ENCODE results near the gene DAPK3.
"Not testable (repeated sequence)": the region's sequence is repeated elsewhere in the genome, so short reads cannot be mapped to it uniquely, and the experiment has no call there.

Gene DAPK3

DNA sequence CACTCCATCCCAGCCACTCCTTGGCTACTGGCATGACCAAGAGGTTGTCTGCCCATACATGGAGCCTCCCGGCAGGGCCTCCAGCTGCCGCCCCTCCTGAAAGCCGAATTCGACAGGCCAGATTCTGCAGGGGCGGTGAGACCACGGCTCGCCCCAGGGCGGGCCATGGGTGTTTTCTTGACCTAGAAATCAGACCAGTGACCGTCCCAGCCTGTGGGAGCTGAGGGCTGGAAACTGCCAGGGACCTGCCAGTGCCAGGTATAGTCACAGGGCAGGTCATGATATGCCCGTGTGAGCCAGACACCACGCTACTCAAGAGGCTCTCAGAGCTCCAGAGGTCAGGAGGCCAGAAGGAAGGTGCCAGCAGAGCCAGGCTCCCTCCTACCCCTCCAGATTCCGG is 16.8 kb downstream of the DAPK3 start:
- no peak for DNase-seq (ENCODE audit: low spot score)

DNA sequence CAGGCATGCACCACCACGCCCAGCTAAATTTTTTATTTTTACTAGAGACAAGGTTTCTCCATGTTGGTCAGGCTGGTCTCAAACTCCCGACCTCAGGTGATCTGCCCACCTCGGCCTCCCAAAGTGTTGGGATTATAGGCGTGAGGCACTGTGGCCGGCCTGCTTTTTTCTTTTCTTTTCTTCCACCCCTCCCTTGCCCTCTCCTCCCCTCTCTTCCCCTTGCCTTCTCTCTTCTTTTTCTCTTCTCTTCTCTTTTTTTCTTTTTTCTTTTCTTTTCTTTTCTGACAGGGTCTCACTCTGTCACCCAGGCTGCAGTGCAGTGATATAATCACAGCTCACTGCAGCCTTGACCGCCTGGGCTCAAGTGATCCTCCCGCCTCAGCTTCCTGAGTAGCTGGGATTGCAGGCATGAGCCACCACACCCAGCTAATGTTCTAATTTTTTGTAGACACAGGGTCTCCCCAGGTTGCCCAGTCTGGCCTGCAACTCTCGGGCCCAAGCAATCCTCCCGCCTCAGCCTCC is 18.1 kb downstream of the DAPK3 start:
- not testable (repeated sequence) for DNase-seq (ENCODE audit: low spot score)

DNA sequence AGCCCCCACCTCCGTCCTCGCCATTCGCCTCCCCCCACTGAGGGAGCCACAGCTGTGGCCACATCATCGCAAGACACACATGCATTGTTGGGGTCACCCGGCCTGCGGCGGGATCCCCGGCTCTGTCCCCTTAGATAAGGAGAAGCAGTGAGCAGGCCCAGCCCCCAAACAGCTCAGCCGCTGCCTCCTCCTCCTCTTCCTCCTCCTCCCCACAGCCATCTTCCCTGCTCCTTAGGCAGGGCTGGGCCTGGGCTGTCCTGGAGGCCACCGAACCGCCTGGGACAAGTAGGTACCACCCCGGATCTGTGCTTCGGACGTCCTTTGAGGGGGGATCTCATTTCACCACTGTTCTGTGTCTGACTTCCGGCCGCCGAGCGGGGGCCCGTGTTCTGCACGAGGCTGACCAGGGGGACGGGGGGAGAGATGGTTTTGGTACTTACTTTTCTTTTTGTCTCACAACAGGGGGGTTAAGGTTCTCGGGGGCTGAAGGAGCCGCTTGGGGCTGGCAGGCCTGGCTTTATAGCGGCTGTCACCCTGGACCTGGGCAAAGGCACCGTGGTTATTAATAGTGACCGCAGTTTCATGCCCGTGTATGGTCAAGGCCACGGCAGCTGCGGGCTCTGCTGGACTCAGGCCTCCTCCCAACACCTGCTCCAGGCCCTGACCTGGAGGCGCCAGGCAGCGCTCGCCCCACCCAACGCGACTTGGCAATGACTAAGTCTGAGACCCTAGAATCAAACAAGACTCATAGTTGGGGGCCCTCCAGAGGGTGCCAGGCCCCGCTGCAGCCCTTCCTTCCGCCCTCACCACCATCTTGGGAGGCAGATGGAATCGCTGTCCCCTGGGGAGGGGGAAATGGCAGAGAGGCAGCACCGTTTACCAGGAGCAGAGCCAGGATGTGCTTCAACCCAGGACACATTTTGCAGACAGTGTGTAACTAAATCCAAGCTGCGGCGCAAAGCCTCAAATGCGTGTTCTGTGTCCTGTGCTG is 19.7 kb downstream of the DAPK3 start:
- peak; percentile 79 for DNase-seq (ENCODE audit: low spot score)

DNA sequence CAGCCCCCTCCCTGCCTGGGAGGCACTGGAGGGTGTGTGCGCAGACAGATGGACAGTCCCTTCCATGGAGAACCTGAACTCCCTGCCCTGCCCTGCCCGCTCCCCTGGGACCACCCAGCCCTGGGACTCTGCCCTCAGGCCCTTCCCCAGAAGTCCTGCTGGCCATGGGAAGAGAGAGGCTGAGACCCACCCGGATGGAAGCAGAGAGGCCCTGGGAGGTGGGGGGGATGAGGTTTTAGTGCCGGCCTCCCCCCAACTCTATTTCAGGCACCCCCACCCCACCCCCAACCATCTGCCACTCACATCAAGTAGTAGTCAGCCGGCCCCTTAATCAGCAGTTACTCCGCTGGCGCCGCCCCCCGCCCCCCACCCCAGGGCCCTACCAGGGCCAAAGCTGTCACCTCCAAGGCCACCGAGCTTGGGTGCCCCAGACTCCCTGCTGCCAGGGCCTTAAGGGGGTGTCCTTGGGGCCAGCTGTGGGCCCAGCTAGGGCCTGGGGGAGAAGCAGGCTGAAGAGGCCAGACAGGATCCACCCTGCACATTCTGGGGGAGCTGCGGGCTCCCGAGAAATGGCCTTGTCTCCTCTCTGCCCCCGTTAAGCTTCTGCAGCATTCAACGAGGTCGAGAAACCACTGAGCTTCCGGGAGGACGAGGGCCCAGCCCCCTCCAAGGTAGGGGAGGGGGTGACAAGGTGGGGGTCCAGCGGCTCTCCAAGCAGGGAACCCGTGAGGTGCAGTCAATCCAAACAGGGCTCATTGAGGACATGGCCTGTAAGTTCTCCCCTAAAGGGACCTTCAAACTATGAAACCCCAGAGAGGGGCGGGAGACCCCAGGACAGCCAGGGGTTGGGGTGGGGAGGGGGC is 20.7 kb downstream of the DAPK3 start:
- DNase-seq (ENCODE audit: low spot score) = no peak

DNA sequence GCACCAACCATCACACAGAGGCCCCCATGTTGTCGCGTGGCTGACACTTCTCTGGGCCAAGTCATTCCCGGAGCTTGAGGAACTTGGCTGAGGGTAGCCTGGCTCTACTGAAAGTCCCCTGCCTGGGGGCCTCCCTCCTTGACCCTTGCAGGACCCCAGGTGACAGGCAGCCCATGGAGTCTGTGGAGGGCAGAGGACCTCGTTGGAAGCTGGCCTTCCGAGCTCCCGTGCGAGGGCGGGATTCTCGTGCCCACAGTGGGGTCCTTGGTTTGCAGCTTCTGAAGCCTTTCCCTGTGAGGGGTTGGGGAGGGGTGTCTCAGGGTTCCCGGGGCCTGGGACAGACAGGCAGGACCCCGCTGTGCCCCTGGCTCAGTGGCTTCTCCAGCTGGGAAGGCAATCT is 21.6 kb downstream of the DAPK3 start:
- DNase-seq (ENCODE audit: low spot score) = no peak

DNA sequence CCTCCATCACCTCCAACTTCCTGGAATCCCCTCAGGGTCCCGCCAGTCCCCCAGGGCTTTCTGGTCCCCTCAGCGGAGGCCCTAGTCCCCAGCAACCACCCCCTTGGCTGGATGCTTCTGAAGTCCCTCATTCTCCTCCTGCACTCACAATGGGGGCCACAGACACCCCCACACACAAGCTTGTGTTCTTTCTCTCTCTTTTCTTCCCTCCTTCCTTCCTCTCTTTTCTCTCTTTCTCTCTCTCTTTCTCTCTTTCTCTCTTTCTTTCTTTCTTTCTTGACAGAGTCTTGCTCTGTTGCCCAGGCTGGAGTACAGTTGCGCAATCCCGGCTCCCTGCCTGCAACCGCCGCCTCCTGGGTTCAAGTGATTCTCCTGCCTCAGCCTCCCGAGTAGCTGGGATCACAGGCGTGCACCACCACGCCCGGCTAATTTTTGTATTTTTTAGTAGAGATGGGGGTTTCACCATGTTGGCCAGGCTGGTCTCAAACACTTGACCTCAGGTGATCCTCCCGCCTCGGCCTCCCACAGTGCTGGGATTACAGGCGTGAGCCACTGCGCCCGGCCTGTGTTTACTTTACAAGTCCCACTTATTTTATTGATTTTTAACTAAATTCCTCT is 23.5 kb downstream of the DAPK3 start:
- DNase-seq (ENCODE audit: low spot score) = not testable (repeated sequence)

DNA sequence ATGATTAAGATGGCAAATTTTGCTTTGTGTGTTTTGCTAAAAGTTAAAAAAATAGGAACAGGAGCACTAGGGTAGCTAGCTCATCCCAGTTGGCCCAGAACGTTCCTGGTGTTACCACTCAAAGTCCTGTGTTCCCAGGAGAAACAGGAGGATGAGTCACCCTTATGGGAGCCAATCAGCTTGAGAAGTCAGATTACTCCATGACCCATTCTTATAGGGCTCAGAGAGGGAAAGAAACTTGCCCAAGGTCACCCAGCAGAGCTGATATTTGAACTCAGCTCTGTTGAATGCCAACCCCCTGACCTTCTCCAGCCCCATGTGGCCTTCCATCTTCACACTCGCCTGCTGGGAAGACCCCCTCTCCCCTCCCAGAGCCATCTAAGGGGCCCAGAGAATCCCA is 25.1 kb downstream of the DAPK3 start:
- no peak for DNase-seq (ENCODE audit: low spot score)

DNA sequence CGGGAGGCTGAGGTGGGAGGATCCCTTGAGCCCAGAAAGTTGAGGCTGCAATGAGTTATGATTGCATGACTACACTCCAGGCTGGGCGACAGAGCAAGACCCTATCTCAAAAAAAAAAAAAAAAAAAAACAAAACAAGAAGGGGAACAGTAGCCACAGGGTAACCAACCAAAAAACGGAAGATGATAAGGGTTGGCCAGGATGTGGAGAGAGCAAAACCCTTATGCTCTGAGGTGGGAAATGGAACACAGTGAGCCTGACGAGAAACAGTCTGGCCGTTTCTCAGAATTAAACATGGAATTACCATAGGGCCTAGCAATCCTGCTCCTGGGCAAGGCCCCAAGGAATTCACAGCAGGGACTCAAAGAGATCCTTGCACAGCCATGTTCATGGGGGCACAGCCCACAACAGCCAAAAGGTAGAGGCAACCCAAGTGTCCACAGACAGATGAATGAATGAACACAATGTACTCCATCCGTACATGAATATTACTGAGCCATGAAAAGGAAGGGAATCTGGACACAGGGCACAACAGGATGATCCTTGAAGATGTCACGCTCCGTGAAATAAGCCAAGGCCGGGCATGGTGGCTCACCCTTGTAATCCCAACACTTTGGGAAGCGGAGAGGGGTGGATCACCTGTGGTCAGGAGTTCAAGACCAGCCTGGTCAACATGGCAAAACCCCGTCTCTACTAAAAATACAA is 26.7 kb downstream of the DAPK3 start:
- no peak for DNase-seq (ENCODE audit: low spot score)

DNA sequence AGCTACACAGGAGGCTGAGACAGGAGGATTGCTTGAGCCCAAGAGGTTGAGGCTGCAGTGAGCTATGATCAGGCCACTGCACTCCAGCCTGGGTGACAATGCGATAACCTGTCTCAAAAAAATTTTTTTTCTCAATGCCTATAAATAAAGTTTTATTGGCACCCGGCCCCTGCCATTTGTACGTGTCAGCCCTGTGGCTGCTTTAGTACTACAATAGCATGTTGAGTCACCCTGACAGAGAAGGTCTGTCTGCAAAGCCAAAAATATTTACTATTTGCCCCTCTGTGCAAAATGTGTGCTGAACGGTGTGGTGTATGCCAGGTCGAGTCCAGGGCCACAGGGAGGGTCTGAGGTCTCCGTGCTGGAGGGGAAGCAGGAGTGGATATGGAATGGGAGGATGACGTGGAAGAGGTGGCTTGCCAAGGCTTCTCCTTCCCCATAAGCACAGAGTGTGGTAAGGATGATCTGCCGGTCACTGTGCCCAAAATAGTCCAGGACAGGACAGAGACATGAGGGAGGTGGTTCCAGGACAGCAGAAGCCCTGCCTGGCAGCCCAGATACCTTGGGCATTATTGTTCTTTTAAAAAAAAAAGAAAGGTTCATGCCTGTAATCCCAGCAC is 28.0 kb downstream of the DAPK3 start:
- peak; percentile 27 for DNase-seq (ENCODE audit: low spot score)

DNA sequence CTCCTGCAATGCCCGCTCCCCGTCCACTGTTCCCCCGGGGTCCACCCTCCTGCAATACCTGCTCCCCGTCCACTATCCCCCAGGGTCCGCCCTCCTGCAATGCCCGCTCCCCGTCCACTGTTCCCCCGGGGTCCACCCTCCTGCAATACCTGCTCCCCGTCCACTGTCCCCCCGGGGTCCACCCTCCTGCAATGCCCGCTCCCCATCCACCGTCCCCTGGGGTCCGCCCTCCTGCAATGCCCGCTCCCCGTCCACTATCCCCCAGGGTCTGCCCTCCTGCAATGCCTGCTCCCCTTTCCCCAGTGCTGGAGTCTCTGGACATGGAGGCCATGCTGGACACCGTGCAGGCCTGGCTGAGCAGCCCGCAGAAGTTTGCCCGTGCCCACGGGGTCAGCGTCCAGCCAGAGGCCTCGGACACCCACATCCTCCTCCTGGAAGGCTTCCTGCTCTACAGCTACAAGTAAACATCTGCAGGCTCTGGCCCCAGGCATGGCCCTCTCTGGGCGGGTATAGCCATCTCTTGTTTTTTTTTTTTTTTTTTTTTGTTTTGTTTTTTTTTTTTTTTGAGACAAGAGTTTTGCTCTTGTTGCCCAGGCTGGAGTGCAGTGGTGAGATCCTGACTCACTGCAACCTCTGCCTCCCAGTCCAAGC is 32.5 kb downstream of the DAPK3 start:
- not testable (repeated sequence) for DNase-seq (ENCODE audit: low spot score)

DNA sequence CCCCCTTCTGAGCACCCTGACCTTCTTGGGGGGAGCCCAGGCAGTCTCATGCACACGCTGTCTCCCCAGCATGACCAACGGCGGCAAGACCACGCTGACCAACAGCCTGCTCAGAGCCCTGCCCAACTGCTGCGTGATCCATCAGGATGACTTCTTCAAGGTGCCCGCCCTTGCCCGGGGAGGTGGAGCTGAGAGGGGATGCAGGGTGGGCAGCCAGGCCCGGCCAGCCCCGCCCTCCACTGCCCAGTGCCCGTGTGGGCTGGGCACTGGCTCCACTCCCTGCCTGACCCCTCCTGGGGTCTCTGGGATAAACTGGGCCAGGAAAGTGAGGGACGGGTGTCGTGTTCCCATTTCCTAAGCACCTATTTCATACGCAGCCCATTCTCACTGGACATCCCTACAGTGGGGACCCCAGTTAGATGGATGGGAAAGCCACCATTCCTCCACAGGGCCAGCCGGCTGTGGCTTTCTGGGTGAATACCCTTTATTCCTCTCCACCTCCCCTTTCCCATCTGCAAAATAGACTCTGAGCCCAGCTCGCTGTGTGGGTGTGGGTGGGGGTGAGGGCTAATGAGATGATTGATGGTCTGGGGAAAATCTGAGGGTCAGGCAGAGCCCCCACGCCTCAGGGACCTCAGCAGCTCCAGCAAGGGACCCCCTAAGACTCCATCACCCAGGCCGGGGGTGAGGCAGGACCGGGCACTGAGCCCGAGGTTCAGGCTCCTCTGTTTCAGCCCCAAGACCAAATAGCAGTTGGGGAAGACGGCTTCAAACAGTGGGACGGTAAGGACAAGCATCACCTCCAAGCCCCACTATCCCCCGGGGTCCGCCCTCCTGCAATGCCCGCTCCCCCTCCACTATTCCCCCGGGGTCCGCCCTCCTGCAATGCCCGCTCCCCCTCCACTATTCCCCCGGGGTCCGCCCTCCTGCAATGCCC is 34.1 kb downstream of the DAPK3 start:
- no peak for DNase-seq (ENCODE audit: low spot score)

DNA sequence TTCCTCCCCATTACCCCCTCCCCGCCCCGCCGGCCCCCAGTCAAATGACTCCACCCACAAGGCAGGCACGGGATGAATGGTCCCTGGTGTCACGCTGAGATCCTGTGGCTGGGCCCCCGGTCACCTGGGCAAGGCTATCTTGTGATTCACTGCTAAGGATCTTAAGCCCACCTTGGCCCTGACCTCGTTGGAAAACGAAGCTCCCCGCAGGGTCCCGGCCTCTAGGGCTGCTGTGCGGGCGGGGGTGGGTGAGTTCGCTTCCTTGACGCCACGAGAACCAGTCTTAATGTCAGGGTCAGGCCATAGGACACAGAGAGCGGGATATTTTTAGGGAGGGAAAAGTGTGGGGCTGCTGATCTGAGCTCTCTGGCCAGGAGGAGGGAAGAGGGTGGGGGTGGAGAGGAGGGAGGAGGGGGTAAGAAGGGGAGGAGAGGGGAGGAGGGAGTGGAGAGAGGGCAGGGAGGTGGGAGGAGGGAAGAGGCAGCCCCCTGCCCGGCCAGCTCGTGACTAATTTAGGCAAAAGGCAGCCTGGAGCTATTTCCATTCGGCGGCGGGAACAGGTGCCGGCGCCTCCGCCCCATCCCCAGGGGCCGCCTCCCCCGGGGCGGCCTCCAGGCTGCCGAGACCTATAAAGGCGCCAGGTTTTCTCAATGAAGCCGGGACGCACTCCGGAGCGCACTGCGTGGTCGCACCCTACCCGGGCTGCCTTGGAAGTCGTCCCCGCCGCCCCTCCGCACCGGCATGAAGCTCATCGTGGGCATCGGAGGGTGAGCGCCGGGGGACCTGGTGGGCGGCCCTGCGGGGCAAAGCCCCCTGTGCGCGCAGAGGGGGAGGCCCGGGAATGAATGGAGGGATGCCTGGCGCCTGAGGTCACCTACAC is 37.7 kb downstream of the DAPK3 start, which contains the start of gene NMRK2:
Gene NMRK2 (plus strand): TSS at position 139 of the 880 bp plus-strand sequence. CDS start 603 bp downstream, at position 742.
- no peak for DNase-seq (ENCODE audit: low spot score)

DNA sequence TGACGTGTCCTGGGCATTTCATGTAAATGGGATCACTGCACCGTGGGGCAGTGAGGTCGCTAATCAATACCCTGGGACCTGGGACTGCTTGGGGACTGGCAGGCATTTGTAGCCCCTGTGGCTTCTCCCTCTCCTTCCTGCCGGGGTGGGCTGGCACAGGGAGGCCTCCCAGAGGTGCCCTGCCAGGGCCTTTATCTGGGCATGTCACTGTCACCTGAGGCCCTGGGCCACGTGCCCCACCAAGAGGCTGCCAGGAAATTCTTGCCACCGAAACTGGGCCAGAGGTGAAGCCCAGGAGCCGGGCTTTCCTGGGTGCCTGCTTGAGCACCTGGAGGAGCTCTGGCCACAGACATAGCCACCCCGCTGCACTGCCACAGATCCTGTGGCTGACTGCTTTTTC is 39.9 kb downstream of the DAPK3 start:
- DNase-seq (ENCODE audit: low spot score) = no peak

DNA sequence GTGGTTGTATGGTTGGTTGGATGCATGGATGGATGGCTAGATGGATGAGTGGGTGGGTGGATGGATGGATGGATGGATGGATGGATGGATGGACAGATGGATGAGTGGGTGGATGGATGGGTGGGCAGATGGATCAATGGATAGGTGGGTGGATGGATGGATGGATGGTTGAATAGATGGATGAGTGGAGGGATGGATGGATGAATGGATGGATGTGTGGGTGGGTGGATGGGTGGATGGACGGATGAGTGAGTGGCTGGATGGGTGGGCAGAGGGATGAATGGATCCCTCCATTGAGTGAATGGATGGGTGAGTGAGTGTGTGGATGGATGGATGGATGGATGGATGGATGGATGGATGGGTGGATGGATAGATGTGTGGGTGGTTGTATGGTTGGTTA is 47.0 kb downstream of the DAPK3 start:
- DNase-seq (ENCODE audit: low spot score) = no peak

DNA sequence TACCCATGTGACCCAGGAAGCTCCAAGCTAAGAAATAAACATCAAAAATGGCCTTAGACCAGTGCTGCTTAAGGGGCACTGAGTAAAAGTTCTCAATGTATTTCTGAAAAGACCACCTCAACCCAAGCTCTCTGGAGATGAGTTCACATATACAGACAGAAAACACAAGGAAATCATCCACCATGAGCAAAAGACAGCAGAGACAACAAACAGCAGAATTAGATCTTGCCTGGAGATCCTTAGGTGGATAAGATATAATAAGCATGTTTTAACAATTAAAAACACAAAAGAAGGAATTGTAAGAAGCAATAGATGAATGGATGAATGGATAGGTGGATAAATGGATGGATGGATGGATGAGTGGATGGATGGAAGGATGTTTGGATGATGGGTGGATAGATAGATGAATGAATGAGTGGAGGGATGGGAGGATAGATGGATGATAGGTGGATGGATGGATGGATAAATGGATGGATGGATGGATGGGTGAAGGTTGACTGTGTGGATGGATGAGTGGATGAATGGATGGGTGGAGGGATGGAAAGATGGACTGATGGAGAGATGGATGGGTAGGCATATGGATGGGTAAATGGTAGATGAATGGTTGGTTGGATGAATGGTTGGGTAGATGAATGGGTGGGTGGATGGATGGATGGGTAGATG is 47.7 kb downstream of the DAPK3 start:
- DNase-seq (ENCODE audit: low spot score) = no peak

DNA sequence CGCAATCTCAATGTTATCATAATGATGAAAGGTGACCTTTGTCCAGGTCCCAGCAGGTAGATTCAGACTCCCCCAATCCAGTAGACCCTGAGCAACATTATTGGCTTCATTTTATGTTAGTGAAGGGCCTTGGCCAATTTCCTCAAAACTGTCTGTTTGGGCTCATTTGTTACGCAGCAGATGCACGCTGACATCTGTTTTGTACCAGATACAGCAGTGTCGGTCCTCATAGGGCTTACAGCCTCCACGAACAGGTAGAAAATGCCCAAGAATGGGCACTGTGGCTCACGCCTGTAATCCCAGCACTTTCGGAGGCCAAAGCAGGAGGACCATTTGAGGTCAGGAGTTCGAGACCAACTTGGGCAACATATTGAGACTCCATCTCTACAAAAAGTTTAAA is 51.1 kb downstream of the DAPK3 start:
- DNase-seq (ENCODE audit: low spot score) = no peak

DNA sequence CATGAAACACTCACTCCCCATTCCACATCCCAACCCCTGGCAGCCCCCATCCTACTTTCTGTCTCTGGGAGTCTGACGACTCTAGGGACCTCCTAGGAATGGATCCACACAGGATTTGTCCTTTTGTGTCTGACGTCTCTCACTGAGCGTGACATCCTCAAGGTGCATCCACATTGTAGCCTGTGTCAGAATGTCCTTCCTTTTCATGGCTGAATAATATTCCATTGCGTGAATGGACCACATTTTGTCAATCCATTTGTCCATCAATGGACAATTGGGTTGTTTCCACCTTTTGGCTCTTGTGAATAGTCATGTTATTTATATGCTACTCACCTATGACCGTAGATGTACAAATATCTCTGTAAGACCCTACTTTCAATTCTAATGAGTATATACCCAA is 54.9 kb downstream of the DAPK3 start:
- no peak for DNase-seq (ENCODE audit: low spot score)

DNA sequence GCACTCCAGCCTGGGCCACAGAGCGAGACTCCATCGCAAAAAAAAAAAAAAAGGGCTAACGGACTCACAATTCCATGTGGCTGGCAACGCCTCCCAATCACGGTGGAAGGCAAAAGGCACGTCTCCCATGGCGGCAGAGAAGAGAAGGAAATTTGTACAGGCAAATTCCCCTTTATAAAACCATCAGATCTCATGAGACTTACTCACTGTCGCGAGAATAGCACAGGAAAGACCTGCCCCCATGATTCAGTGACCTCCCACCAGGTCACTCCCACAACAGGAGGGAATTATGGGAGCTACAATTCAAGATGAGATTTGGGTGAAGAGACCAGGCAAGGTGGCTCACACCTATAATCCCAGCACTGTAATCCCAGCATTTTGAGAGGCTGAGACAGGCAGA is 56.7 kb downstream of the DAPK3 start:
- DNase-seq (ENCODE audit: low spot score) = no peak

Measured in cerebellar cortex (tissue), 1 donor.